ENCODE results near the gene OVAAL. TPM values are rescaled to one million over a fixed set of nuclear protein-coding genes. Genes with fewer than 3 reads are reported as not detected.

The OVAAL gene
- total and polyA plus RNA-seq, 9 of the 15 experiments (the other 6 are each of a cell fraction or from before 2014, with no cell fraction given): 0.04 to 0.18 (median 0.08) TPM; not detected in 4

GRCh38 chr1:180609643-180610555 is 51.1 kb downstream of the OVAAL start:
- Histone ChIP-seq H3K27ac (ENCODE audit: extremely low read depth, low read depth, low read length) (peak overlapping the region; percentile 91), H3K36me3 (ENCODE audit: control insufficient read depth, insufficient read depth, low read length) (no peaks in the 10 kb centered on the region), H3K4me1 (replicated peaks in 1 of 2; ENCODE audit: control insufficient read depth in 2 of 2, insufficient read depth in 2 of 2, low read length in 2 of 2) (peaks cover 12 to 43% of the 10 kb centered on the region in 2 experiments), H3K9me1 (ENCODE audit: control insufficient read depth, insufficient read depth, low read length) (no peaks in the 10 kb centered on the region), H3K27me3 (ENCODE audit: control insufficient read depth in 2 of 2, insufficient read depth in 2 of 2, low read length in 2 of 2) (no peaks in the 10 kb centered on the region), H3K4me2 (ENCODE audit: insufficient read depth, low read length) (peak overlapping the region; percentile 81), H3K4me3 (peak overlapping the region; percentile 7; the same call in 1 of the 2 replicates), H4K20me1 (replicated peaks; ENCODE audit: control insufficient read depth, insufficient read depth, low read length) (no peaks in the 10 kb centered on the region), H3K79me2 (ENCODE audit: control insufficient read depth, insufficient read depth, low read length) (no peaks in the 10 kb centered on the region), H3K9me3 (replicated peaks; ENCODE audit: control insufficient read depth, insufficient read depth, low read depth, low read length) (no peaks in the 10 kb centered on the region), H2AFZ (ENCODE audit: low read depth, low read length) (peak overlapping the region; percentile 89), H3K9ac (ENCODE audit: insufficient read depth in 1 of 2, low read depth in 2 of 2, low read length in 2 of 2) (peak overlapping the region in 1 of 2 experiments; percentile 79; a peak in 2 of 4 replicates)
- WGBS (ENCODE audit: insufficient coverage, low coverage, missing lambda C conversion rate): under 1% methylated on average over 7 of the region's 7 CpGs
- FAIRE-seq (peak; percentile 94), DNase-seq (ENCODE audit: extremely low read depth in 1 of 4, low spot score in 3 of 4) (peak; percentile 80 to 91 (median 86)), ATAC-seq (peak; percentile 88)
- ChIA-PET CTCF (ENCODE audit: low intra/inter-chr PET ratio) (no interaction called here), POLR2A (interaction anchor here (0.6 to 3.0 kb wide), 17 partner anchors 9 to 386 kb away, joined by 3 to 19 read pairs (median 3); partner anchors contain the start of gene XPR1)
- in situ Hi-C loops (cut with MboI): no loop called here
- BruUV-seq (replicated peaks): TSS peak; percentile 99
- intact Hi-C loops (cut with micrococcal nuclease): loop anchor here (2.0 kb wide), 1 partner anchor 47 kb away; no protein-coding TSS in a partner anchor
- TF ChIP-seq PURB (CRISPR knock-in tag; IDR thresholded peaks at IDR 0.05; ENCODE audit: low read depth) (no peak), KDM1A (IDR thresholded peaks at IDR 0.05) (no peak), RREB1 (CRISPR knock-in tag; IDR thresholded peaks at IDR 0.05) (0 out of 2 replicates have a peak, but pooled peaks have one; percentile 26), SIN3A (IDR thresholded peaks at IDR 0.05; ENCODE audit: borderline replicate concordance in 2 of 2, control insufficient read depth in 1 of 2, low read depth in 2 of 2, low read length in 2 of 2) (no peak), KLF16 (IDR thresholded peaks at IDR 0.05) (no peak), PHF20 (IDR thresholded peaks at IDR 0.05; ENCODE audit: partially characterized antibody) (peak; percentile 33), POLR2H (tag; IDR thresholded peaks at IDR 0.05; ENCODE audit: low read depth) (peak; percentile 78), HDAC3 (IDR thresholded peaks at IDR 0.05; ENCODE audit: borderline replicate concordance, partially characterized antibody) (no peak), NR2F6 (CRISPR knock-in tag; IDR thresholded peaks at IDR 0.05) (no peak), RBM34 (IDR thresholded peaks at IDR 0.05; ENCODE audit: borderline replicate concordance, insufficient read depth, low read length) (no peak)
